ENCODE results near the gene MCTP2. TPM values are rescaled to one million over a fixed set of nuclear protein-coding genes. Genes with fewer than 3 reads are reported as not detected.

Gene MCTP2
- total and polyA plus RNA-seq, 5 donors from 2014 or later = 1.1 to 6.4 (median 2.8) TPM

DNA sequence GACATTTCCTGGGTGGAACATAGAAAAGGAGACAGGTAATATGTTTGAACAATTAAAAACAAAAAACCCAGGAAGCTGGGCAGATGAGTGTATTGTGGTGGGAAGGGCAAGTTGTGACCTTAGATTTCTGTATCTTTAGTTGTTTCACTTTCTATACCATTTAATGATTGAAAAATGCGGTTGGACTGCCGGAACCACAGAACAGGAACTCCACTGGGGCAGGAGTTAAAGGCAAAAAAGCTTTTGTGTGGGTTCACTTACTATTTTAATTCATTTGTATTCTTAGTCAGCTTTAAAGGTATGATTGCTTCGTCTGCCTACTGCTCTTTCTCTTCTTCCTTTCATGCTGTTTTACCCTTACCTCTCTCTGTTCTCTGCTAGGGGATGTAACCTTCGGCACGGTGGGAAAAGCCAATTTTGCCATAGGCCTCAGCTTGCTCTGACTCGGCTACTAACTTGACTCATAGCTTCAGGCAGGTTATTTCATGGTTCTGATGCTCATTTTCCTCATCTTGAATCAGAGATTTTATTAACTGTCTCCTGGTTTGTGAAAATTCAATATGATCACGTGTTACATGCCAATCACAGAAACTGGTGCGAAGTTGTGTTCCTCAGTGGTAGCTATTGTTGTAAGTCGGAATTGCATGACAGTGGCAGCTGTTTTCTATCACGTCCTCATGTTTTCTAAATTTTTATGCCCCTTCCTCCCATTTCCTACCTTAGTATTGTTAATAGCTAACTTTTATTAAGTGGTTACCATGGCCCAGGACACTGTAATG lies 1.6 kb upstream of the MCTP2 start:
- DNase-seq (peak; percentile 3 to 74 (median 44)), ATAC-seq (ENCODE audit: low read depth in 2 of 2) (peak in 1 of 2 donors; percentile 32)
- Histone ChIP-seq H3K27ac (ENCODE audit: insufficient read depth, low read length, poor library complexity, severe bottlenecking) (no peak overlapping the region), H3K9me3 (ENCODE audit: control insufficient read depth in 2 of 2, low read length in 2 of 2) (no peaks in the 10 kb centered on the region), H3K4me1 (ENCODE audit: control insufficient read depth, insufficient read depth, low read length, poor library complexity, severe bottlenecking) (peaks cover 22% of the 10 kb centered on the region), H3K4me3 (ENCODE audit: low read depth, low read length) (peak overlapping the region; percentile 92), H3K36me3 (ENCODE audit: control insufficient read depth, insufficient read depth, low read length) (no peaks in the 10 kb centered on the region), H3K27me3 (ENCODE audit: control insufficient read depth, insufficient read depth, low read length) (no peaks in the 10 kb centered on the region)
- H3K4me1 Mint-ChIP-seq = peaks cover 26 to 31% (median 26%) of the 10 kb centered on the region in 4 donors
- peaks cover 9% of the 10 kb centered on the region for H3K27me3 Mint-ChIP-seq
- peak overlapping the region in 2 of 3 donors; percentile 83 to 95 for H3K27ac Mint-ChIP-seq
- H3K9me3 Mint-ChIP-seq = peaks cover 0 to 1% (median 0%) of the 10 kb centered on the region in 7 donors
- H3K36me3 Mint-ChIP-seq = no peaks in the 10 kb centered on the region
- peak overlapping the region; percentile 77 to 94 (median 92) for H3K4me3 Mint-ChIP-seq

GRCh38 chr15:94230431-94230882 lies 904 bp upstream of the MCTP2 start:
- DNase-seq (no peak), ATAC-seq (ENCODE audit: low read depth in 2 of 2) (no peak)
- peaks cover 0 to 1% (median 0%) of the 10 kb centered on the region in 7 donors for H3K9me3 Mint-ChIP-seq
- no peaks in the 10 kb centered on the region for H3K36me3 ChIP-seq (ENCODE audit: control insufficient read depth, insufficient read depth, low read length)
- no peaks in the 10 kb centered on the region for H3K27me3 ChIP-seq (ENCODE audit: control insufficient read depth, insufficient read depth, low read length)
- peak overlapping the region; percentile 92 for H3K4me3 ChIP-seq (ENCODE audit: low read depth, low read length)
- no peaks in the 10 kb centered on the region for H3K9me3 ChIP-seq (ENCODE audit: control insufficient read depth in 2 of 2, low read length in 2 of 2)
- peaks cover 22% of the 10 kb centered on the region for H3K4me1 ChIP-seq (ENCODE audit: control insufficient read depth, insufficient read depth, low read length, poor library complexity, severe bottlenecking)
- H3K36me3 Mint-ChIP-seq = no peaks in the 10 kb centered on the region
- peaks cover 26 to 31% (median 28%) of the 10 kb centered on the region in 4 donors for H3K4me1 Mint-ChIP-seq
- no peak overlapping the region for H3K27ac ChIP-seq (ENCODE audit: insufficient read depth, low read length, poor library complexity, severe bottlenecking)
- peak overlapping the region; percentile 83 to 98 (median 95) for H3K27ac Mint-ChIP-seq
- peak overlapping the region; percentile 77 to 94 (median 92) for H3K4me3 Mint-ChIP-seq
- H3K27me3 Mint-ChIP-seq = peaks cover 4% of the 10 kb centered on the region

- H3K4me3 Mint-ChIP-seq = peak overlapping the region; percentile 84 to 94 (median 89)
- no peaks in the 10 kb centered on the region for H3K27me3 ChIP-seq (ENCODE audit: control insufficient read depth, insufficient read depth, low read length)
- no peaks in the 10 kb centered on the region for H3K36me3 ChIP-seq (ENCODE audit: control insufficient read depth, insufficient read depth, low read length)
- peaks cover 4% of the 10 kb centered on the region for H3K36me3 Mint-ChIP-seq
- H3K9me3 ChIP-seq (ENCODE audit: control insufficient read depth in 2 of 2, low read length in 2 of 2) = no peaks in the 10 kb centered on the region
- peak overlapping the region; percentile 29 for H3K4me3 ChIP-seq (ENCODE audit: low read depth, low read length)
- DNase-seq = peak in 1 of 3 donors; percentile 7
- H3K27ac Mint-ChIP-seq = peak overlapping the region; percentile 27 to 77 (median 44)
- ATAC-seq (ENCODE audit: low read depth in 2 of 2) = peak in 1 of 2 donors; percentile 5
- H3K4me1 ChIP-seq (ENCODE audit: control insufficient read depth, insufficient read depth, low read length, poor library complexity, severe bottlenecking) = peaks cover 22% of the 10 kb centered on the region
- H3K4me1 Mint-ChIP-seq = peaks cover 26 to 38% (median 30%) of the 10 kb centered on the region in 4 donors
- H3K27ac ChIP-seq (ENCODE audit: insufficient read depth, low read length, poor library complexity, severe bottlenecking) = peak overlapping the region; percentile 1
- H3K27me3 Mint-ChIP-seq = no peaks in the 10 kb centered on the region
- H3K9me3 Mint-ChIP-seq = peaks cover 0 to 1% (median 0%) of the 10 kb centered on the region in 7 donors
These were observed 535 bp downstream of the MCTP2 start for GRCh38 chr15:94231723-94232468.

- Mint-ChIP-seq H3K36me3 (peaks cover 4% of the 10 kb centered on the region), H3K4me3 (peak overlapping the region in 1 of 4 donors; percentile 16), H3K27ac (no peak overlapping the region), H3K27me3 (no peaks in the 10 kb centered on the region), H3K9me3 (peaks cover 0 to 2% (median 0%) of the 10 kb centered on the region in 7 donors), H3K4me1 (peaks cover 26 to 45% (median 32%) of the 10 kb centered on the region in 4 donors)
- ATAC-seq (ENCODE audit: low read depth in 2 of 2) (no peak), DNase-seq (no peak)
- Histone ChIP-seq H3K27ac (ENCODE audit: insufficient read depth, low read length, poor library complexity, severe bottlenecking) (no peak overlapping the region), H3K9me3 (ENCODE audit: control insufficient read depth in 2 of 2, low read length in 2 of 2) (no peaks in the 10 kb centered on the region), H3K4me1 (ENCODE audit: control insufficient read depth, insufficient read depth, low read length, poor library complexity, severe bottlenecking) (peaks cover 22% of the 10 kb centered on the region), H3K4me3 (ENCODE audit: low read depth, low read length) (no peak overlapping the region), H3K27me3 (ENCODE audit: control insufficient read depth, insufficient read depth, low read length) (no peaks in the 10 kb centered on the region), H3K36me3 (ENCODE audit: control insufficient read depth, insufficient read depth, low read length) (no peaks in the 10 kb centered on the region)
These were observed 2.1 kb downstream of the MCTP2 start for GRCh38 chr15:94233441-94233840.

DNA sequence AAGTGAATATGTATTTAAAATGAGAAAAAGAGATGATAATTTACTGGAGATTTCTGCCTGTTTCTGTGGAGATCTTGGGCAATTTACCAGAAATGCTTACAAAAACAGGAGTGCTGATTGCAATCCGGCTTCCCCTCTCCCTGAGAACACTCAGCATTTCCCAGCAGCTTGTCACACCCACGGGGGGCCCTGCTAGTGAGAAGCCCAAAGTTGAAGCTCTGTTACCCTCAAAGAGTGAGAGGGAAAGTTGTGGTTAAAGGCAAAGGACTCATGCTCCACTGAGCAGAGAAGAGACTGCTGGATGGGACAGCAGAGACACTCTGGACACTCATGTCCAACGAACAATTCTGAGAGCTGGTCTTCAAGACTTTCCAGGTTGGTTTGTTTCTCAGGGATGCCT lies 2.9 kb downstream of the MCTP2 start:
- Mint-ChIP-seq H3K27me3 (no peaks in the 10 kb centered on the region), H3K9me3 (peaks cover 0 to 2% (median 0%) of the 10 kb centered on the region in 7 donors), H3K27ac (no peak overlapping the region), H3K36me3 (peaks cover 4% of the 10 kb centered on the region), H3K4me1 (peaks cover 25 to 48% (median 35%) of the 10 kb centered on the region in 4 donors), H3K4me3 (no peak overlapping the region)
- Histone ChIP-seq H3K9me3 (ENCODE audit: control insufficient read depth in 2 of 2, low read length in 2 of 2) (no peaks in the 10 kb centered on the region), H3K27me3 (ENCODE audit: control insufficient read depth, insufficient read depth, low read length) (no peaks in the 10 kb centered on the region), H3K27ac (ENCODE audit: insufficient read depth, low read length, poor library complexity, severe bottlenecking) (no peak overlapping the region), H3K4me3 (ENCODE audit: low read depth, low read length) (no peak overlapping the region), H3K4me1 (ENCODE audit: control insufficient read depth, insufficient read depth, low read length, poor library complexity, severe bottlenecking) (peaks cover 22% of the 10 kb centered on the region), H3K36me3 (ENCODE audit: control insufficient read depth, insufficient read depth, low read length) (no peaks in the 10 kb centered on the region)
- no peak for DNase-seq
- ATAC-seq (ENCODE audit: low read depth in 2 of 2) = no peak

DNA sequence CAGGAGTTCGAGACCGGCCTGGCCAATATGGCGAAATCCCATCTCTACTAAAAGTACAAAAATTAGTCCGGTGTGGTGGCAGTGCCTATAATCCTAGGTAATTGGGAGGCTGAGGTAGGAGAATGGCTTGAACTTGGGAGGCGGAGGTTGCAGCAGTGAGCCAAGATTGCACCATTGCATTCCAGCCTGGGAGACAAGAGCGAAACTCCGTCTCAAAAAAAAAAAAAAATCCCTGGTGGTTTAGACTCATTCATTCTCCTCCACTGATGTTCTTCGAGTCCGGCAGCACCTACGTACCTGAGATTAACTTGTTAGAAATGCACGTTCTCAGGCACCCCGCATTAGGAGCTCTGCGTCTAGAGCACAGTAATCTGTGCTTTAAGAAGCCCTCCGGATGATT lies 3.7 kb downstream of the MCTP2 start:
- Histone ChIP-seq H3K4me1 (ENCODE audit: control insufficient read depth, insufficient read depth, low read length, poor library complexity, severe bottlenecking) (peaks cover 14% of the 10 kb centered on the region), H3K9me3 (ENCODE audit: control insufficient read depth in 2 of 2, low read length in 2 of 2) (no peaks in the 10 kb centered on the region), H3K27ac (ENCODE audit: insufficient read depth, low read length, poor library complexity, severe bottlenecking) (no peak overlapping the region), H3K4me3 (ENCODE audit: low read depth, low read length) (no peak overlapping the region), H3K36me3 (ENCODE audit: control insufficient read depth, insufficient read depth, low read length) (no peaks in the 10 kb centered on the region), H3K27me3 (ENCODE audit: control insufficient read depth, insufficient read depth, low read length) (no peaks in the 10 kb centered on the region)
- DNase-seq (no peak), ATAC-seq (ENCODE audit: low read depth in 2 of 2) (no peak)
- H3K36me3 Mint-ChIP-seq = peaks cover 4% of the 10 kb centered on the region
- no peak overlapping the region for H3K4me3 Mint-ChIP-seq
- H3K9me3 Mint-ChIP-seq = peaks cover 0 to 2% (median 0%) of the 10 kb centered on the region in 7 donors
- H3K4me1 Mint-ChIP-seq = peaks cover 17 to 46% (median 29%) of the 10 kb centered on the region in 4 donors
- no peak overlapping the region for H3K27ac Mint-ChIP-seq
- H3K27me3 Mint-ChIP-seq = no peaks in the 10 kb centered on the region

- Mint-ChIP-seq H3K9me3 (peaks cover 0 to 2% (median 0%) of the 10 kb centered on the region in 7 donors), H3K27ac (no peak overlapping the region), H3K4me1 (peaks cover 11 to 40% (median 24%) of the 10 kb centered on the region in 4 donors), H3K27me3 (no peaks in the 10 kb centered on the region), H3K36me3 (peaks cover 4% of the 10 kb centered on the region), H3K4me3 (no peak overlapping the region)
- Histone ChIP-seq H3K9me3 (ENCODE audit: control insufficient read depth in 2 of 2, low read length in 2 of 2) (no peaks in the 10 kb centered on the region), H3K4me1 (ENCODE audit: control insufficient read depth, insufficient read depth, low read length, poor library complexity, severe bottlenecking) (peaks cover 8% of the 10 kb centered on the region), H3K27ac (ENCODE audit: insufficient read depth, low read length, poor library complexity, severe bottlenecking) (no peak overlapping the region), H3K36me3 (ENCODE audit: control insufficient read depth, insufficient read depth, low read length) (no peaks in the 10 kb centered on the region), H3K4me3 (ENCODE audit: low read depth, low read length) (no peak overlapping the region), H3K27me3 (ENCODE audit: control insufficient read depth, insufficient read depth, low read length) (no peaks in the 10 kb centered on the region)
- ATAC-seq (ENCODE audit: low read depth in 2 of 2) = no peak
- DNase-seq = no peak
These were observed 4.3 kb downstream of the MCTP2 start for GRCh38 chr15:94235646-94236045.

Data from CD4-positive, CD25-positive, alpha-beta regulatory T cell (primary cell).